Measurements from ENCODE around the gene SCUBE1.

DNA sequence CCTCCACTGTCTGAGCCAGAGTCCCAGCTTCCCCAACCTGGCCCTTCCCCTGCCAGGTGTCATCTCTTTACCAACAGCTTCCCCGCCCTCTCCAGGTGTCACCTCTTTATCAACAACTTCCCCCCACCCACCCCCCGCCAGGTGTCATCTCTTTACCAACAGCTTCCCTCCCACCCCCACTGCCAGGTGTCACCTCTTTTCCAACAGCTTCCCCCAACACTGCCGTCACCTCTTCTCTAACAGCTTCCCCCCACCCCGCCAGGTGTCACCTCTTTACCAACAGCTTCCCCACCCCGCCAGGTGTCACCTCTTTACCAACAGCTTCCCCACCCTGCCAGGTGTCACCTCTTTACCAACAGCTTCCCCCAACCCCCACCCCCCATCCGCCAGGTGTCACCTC is 126.4 kb downstream of the SCUBE1 start:
- no peak for TF ChIP-seq EP300 (IDR thresholded peaks at IDR 0.05)
- TF ChIP-seq, protein P1, sequence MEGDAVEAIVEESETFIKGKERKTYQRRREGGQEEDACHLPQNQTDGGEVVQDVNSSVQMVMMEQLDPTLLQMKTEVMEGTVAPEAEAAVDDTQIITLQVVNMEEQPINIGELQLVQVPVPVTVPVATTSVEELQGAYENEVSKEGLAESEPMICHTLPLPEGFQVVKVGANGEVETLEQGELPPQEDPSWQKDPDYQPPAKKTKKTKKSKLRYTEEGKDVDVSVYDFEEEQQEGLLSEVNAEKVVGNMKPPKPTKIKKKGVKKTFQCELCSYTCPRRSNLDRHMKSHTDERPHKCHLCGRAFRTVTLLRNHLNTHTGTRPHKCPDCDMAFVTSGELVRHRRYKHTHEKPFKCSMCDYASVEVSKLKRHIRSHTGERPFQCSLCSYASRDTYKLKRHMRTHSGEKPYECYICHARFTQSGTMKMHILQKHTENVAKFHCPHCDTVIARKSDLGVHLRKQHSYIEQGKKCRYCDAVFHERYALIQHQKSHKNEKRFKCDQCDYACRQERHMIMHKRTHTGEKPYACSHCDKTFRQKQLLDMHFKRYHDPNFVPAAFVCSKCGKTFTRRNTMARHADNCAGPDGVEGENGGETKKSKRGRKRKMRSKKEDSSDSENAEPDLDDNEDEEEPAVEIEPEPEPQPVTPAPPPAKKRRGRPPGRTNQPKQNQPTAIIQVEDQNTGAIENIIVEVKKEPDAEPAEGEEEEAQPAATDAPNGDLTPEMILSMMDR (IDR thresholded peaks at IDR 0.05), result no peak

All from gastroesophageal sphincter (tissue), 3 donors.